Activated CD4-positive, alpha-beta T cell treated with anti-CD3 and anti-CD28 coated beads for 36 hours (primary cell): ENCODE data around the gene LTF. TPM values are rescaled to one million over a fixed set of nuclear protein-coding genes. Genes with fewer than 3 reads are reported as not detected.
"Not testable (repeated sequence)": the region's sequence is repeated elsewhere in the genome, so short reads cannot be mapped to it uniquely, and the experiment has no call there.

Experiments
- ATAC-seq: fragments of 200-7000 bp; cut with Tn5 transposase; one replicate; pipeline ENCODE4 v1.10.0; 2021; ENCODE audit warnings: mild to moderate bottlenecking, moderate library complexity
- CTCF ChIA-PET: fragments of 350-600 bp; sonication (Branson Sonifier 250); formaldehyde crosslinking; loops from one replicate; lab custom pipeline; 2021; ENCODE audit warnings: antibody characterized with exemption; lab: Charles Lee
- POLR2A ChIA-PET: fragments of 350-600 bp; sonication (Branson Sonifier 250); formaldehyde crosslinking; loops from one replicate; lab custom pipeline; 2021; ENCODE audit warnings: antibody characterized with exemption, inconsistent platforms; lab: Charles Lee
- DNase-seq: peaks from one replicate; pipeline ENCODE4 v3.0.0-alpha.2; 2020
- H3K27ac Mint-ChIP-seq: one replicate; pipeline ENCODE4 v1.8.0; 2021; ENCODE audit warnings: mixed read lengths
- H3K27me3 Mint-ChIP-seq: one replicate; pipeline ENCODE4 v1.8.0; 2021; ENCODE audit warnings: mixed read lengths
- H3K36me3 Mint-ChIP-seq: one replicate; pipeline ENCODE4 v1.8.0; 2021; ENCODE audit warnings: low read depth, mixed read lengths
- H3K4me1 Mint-ChIP-seq: one replicate; pipeline ENCODE4 v1.8.0; 2021; ENCODE audit warnings: mixed read lengths
- H3K4me3 Mint-ChIP-seq: one replicate; pipeline ENCODE4 v1.8.0; 2021; ENCODE audit warnings: mild to moderate bottlenecking, moderate library complexity, mixed read lengths
- H3K9me3 Mint-ChIP-seq: one replicate; pipeline ENCODE4 v1.8.0; 2021; ENCODE audit warnings: low read depth, mixed read lengths
- intact Hi-C, 2 experiments: fragments of 100-400 bp; cut with DNase I in 1 of 2; cut with micrococcal nuclease in 1 of 2; formaldehyde crosslinking; loops; one replicate each; pipeline versions ENCODE4 v1.14.2 to v1.15.1; 2022 to 2024; cut with DNase I, micrococcal nuclease
- total RNA-seq, 2 experiments: library from RNA; stranded (reverse); gene quantifications; one replicate each; pipeline ENCODE4 v1.2.3, GENCODE V29; 2021

Gene LTF
- total RNA-seq, 2 experiments from 2014 or later, result not detected

- ChIA-PET CTCF (interaction anchor here (1.4 kb wide), 1 partner anchor 26 kb away, joined by 3 read pairs; no protein-coding TSS in a partner anchor), POLR2A (no interaction called here)
- H3K27me3 Mint-ChIP-seq, result no peaks in the 10 kb centered on the region
- ATAC-seq, result no peak
- intact Hi-C loops, result no loop called here
- no peaks in the 10 kb centered on the region for H3K36me3 Mint-ChIP-seq
- no peak for DNase-seq
- no peaks in the 10 kb centered on the region for H3K9me3 Mint-ChIP-seq
- no peak overlapping the region for H3K27ac Mint-ChIP-seq
- no peaks in the 10 kb centered on the region for H3K4me1 Mint-ChIP-seq
- no peak overlapping the region for H3K4me3 Mint-ChIP-seq
Measured at GRCh38 chr3:46399557-46399956, 65.1 kb downstream of the LTF start.

DNA sequence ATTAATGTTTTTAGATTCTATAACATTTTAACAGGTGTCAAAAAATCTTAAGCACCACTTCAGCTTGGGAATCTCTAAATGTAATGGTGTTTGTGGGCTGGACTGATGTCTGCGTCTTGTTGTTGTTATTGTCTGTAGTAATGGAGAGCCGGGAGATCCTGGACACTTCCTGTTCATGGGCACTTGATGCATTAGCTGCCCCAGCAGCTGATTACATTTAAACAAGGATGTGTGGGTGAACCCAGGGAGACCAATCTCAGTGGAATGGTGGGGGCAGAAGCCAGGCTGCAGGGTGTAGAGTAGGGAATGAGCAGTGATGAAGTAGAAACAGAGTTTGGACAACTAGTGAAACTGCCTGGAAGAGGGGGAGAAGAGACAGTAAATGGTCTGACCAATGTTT, 65.6 kb downstream of the LTF start:
- ATAC-seq (no peak), DNase-seq (no peak)
- ChIA-PET POLR2A (no interaction called here), CTCF (interaction anchor here (1.4 to 1.9 kb wide), 2 partner anchors 21 to 25 kb away, joined by 3 to 6 read pairs; no protein-coding TSS in a partner anchor)
- Mint-ChIP-seq H3K9me3 (no peaks in the 10 kb centered on the region), H3K4me3 (no peak overlapping the region), H3K36me3 (no peaks in the 10 kb centered on the region), H3K4me1 (no peaks in the 10 kb centered on the region), H3K27me3 (no peaks in the 10 kb centered on the region), H3K27ac (no peak overlapping the region)
- intact Hi-C loops, result no loop called here

GRCh38 chr3:46398186-46398955, 66.3 kb downstream of the LTF start:
- Mint-ChIP-seq H3K27ac (no peak overlapping the region), H3K4me1 (no peaks in the 10 kb centered on the region), H3K9me3 (no peaks in the 10 kb centered on the region), H3K27me3 (peaks cover 2% of the 10 kb centered on the region), H3K4me3 (no peak overlapping the region), H3K36me3 (no peaks in the 10 kb centered on the region)
- ChIA-PET POLR2A (no interaction called here), CTCF (interaction anchor here (1.9 kb wide), 1 partner anchor 20 kb away, joined by 6 read pairs; no protein-coding TSS in a partner anchor)
- intact Hi-C loops, result no loop called here
- ATAC-seq, result no peak
- no peak for DNase-seq

- CTCF ChIA-PET, result interaction anchor here (1.9 kb wide), 1 partner anchor 19 kb away, joined by 6 read pairs; no protein-coding TSS in a partner anchor
Measured at GRCh38 chr3:46397111-46397510, 67.6 kb downstream of the LTF start.

GRCh38 chr3:46395766-46396530, 68.8 kb downstream of the LTF start:
- Mint-ChIP-seq H3K36me3 (no peaks in the 10 kb centered on the region), H3K4me3 (no peak overlapping the region), H3K27ac (no peak overlapping the region), H3K4me1 (no peaks in the 10 kb centered on the region), H3K27me3 (peaks cover 2% of the 10 kb centered on the region), H3K9me3 (no peaks in the 10 kb centered on the region)
- ChIA-PET POLR2A (no interaction called here), CTCF (interaction anchor here (0.6 kb wide), 1 partner anchor 198 kb away, joined by 3 read pairs; no protein-coding TSS in a partner anchor)
- intact Hi-C loops, result no loop called here
- DNase-seq (no peak), ATAC-seq (no peak)

More at GRCh38 chr3:46397111-46397510, 67.6 kb downstream of the LTF start:
- DNase-seq, result no peak
- POLR2A ChIA-PET, result no interaction called here
- ATAC-seq, result no peak
- Mint-ChIP-seq H3K4me1 (no peaks in the 10 kb centered on the region), H3K27me3 (peaks cover 2% of the 10 kb centered on the region), H3K36me3 (no peaks in the 10 kb centered on the region), H3K27ac (no peak overlapping the region), H3K4me3 (no peak overlapping the region), H3K9me3 (no peaks in the 10 kb centered on the region)
- intact Hi-C loops, result no loop called here

DNA sequence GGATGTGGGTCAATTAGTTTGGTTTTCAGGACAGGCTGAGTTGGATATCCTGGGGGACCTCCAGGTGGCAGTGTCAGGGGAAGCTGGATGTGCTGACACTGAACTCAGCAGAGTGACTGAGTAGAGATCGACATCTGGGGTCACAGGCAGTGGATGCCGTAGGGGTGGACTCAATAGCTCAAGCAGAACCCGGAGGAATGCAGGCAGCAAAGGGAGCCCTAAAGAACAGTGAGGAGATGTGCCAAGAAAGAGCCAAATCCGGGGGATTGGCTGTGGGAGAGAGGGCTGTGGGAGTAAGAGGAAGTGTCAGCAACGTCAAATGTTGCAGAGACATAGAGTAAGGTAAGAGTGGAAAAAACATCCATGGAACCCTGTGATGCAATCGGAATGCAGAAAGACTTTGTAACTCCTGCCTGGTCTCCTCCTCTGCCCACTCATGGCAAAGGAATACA, 69.5 kb downstream of the LTF start:
- H3K36me3 Mint-ChIP-seq, result no peaks in the 10 kb centered on the region
- no peaks in the 10 kb centered on the region for H3K4me1 Mint-ChIP-seq
- DNase-seq (no peak), ATAC-seq (no peak)
- H3K4me3 Mint-ChIP-seq, result no peak overlapping the region
- H3K27me3 Mint-ChIP-seq, result peaks cover 2% of the 10 kb centered on the region
- intact Hi-C loops, result no loop called here
- no peaks in the 10 kb centered on the region for H3K9me3 Mint-ChIP-seq
- ChIA-PET POLR2A (no interaction called here), CTCF (no interaction called here)
- H3K27ac Mint-ChIP-seq, result no peak overlapping the region

DNA sequence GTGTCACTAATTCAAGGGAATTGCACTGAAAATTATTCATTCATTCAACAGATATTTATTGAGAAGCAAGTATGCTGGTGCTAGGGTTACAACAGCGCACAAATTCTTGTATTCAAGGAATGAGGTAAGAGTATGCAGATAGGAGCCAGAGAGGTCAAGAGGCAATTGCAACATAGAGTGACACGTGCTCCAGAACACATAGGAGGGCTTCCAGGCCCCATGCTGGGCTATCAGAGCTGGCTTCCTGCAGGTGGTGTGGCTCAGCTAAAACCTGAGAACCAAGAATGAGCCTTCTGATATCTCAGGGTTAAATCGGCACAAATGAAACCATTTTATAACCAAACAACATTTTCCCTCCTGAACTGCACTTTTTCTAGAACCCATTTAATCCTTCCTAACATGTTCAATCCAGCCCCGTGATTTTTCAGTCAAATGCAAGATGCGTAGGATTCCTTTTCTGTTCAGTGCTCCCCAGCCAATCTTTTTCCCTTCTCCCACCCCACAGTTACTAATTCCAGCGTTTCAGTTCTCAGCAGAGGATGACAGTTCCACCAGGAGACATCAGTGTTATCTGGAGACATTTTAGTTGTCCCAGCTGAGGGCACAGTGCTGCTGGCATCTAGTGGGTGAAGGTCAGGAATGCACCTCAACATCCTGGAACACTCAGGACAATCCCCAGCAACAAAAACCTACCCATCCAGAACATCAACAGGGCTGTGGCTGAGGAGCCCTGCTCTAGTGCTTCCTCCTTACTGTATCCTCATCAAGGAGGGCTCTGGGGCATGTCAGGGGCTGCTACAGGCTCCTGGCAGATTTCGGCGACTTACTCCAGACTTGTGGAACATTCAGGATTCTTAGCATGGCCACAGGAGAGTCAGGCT, 70.9 kb downstream of the LTF start:
- intact Hi-C loops, result no loop called here
- POLR2A ChIA-PET, result no interaction called here

DNA sequence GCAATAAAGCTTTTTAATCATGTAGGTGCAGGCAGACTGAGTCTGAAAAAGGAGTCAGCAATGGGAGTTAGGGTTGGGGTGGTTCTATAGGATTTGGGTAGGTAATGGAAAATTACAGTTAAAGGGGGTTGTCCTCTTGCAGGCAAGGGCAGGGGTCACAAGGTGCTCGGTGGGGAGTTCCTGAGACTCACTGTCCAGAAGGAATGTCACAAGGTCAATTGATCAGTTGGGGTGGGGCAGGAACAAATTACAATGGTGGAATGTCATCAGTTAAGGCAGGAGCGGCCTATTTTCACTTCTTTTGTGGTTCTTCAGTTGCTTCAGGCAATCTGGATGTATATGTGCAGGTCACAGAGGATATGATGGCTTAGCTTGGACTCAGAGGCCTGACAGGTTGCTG, 71.7 kb downstream of the LTF start:
- H3K27ac Mint-ChIP-seq, result no peak overlapping the region
- ChIA-PET POLR2A (no interaction called here), CTCF (no interaction called here)
- no peaks in the 10 kb centered on the region for H3K36me3 Mint-ChIP-seq
- no peaks in the 10 kb centered on the region for H3K4me1 Mint-ChIP-seq
- H3K4me3 Mint-ChIP-seq, result no peak overlapping the region
- peaks cover 2% of the 10 kb centered on the region for H3K27me3 Mint-ChIP-seq
- DNase-seq, result no peak
- ATAC-seq, result no peak
- H3K9me3 Mint-ChIP-seq, result no peaks in the 10 kb centered on the region
- intact Hi-C loops, result no loop called here

More for the DNA sequence above, 70.9 kb downstream of the LTF start:
- no peaks in the 10 kb centered on the region for H3K9me3 Mint-ChIP-seq
- peaks cover 2% of the 10 kb centered on the region for H3K27me3 Mint-ChIP-seq
- no peak overlapping the region for H3K4me3 Mint-ChIP-seq
- no peaks in the 10 kb centered on the region for H3K4me1 Mint-ChIP-seq
- no peaks in the 10 kb centered on the region for H3K36me3 Mint-ChIP-seq
- no peak overlapping the region for H3K27ac Mint-ChIP-seq
- CTCF ChIA-PET, result interaction anchor here (0.8 kb wide), 1 partner anchor 201 kb away, joined by 3 read pairs; no protein-coding TSS in a partner anchor
- ATAC-seq (no peak), DNase-seq (no peak)

- DNase-seq, H3K4me3 Mint-ChIP-seq, H3K4me1 Mint-ChIP-seq, H3K9me3 Mint-ChIP-seq, POLR2A ChIA-PET, H3K27ac Mint-ChIP-seq, H3K27me3 Mint-ChIP-seq, H3K36me3 Mint-ChIP-seq, ATAC-seq, intact Hi-C loops: not testable (repeated sequence)
- CTCF ChIA-PET, result interaction anchor here (1.6 kb wide), 1 partner anchor 13 kb away, joined by 4 read pairs; no protein-coding TSS in a partner anchor
Measured at GRCh38 chr3:46391526-46391925, 73.2 kb downstream of the LTF start.

GRCh38 chr3:46389306-46389705, 75.4 kb downstream of the LTF start:
- ChIA-PET POLR2A (no interaction called here), CTCF (interaction anchor here (1.3 kb wide), 1 partner anchor 11 kb away, joined by 3 read pairs; no protein-coding TSS in a partner anchor)
- intact Hi-C loops, result no loop called here
- ATAC-seq, result no peak
- no peaks in the 10 kb centered on the region for H3K36me3 Mint-ChIP-seq
- H3K4me1 Mint-ChIP-seq, result no peaks in the 10 kb centered on the region
- no peak for DNase-seq
- no peak overlapping the region for H3K4me3 Mint-ChIP-seq
- H3K9me3 Mint-ChIP-seq, result no peaks in the 10 kb centered on the region
- peaks cover 4% of the 10 kb centered on the region for H3K27me3 Mint-ChIP-seq
- H3K27ac Mint-ChIP-seq, result no peak overlapping the region

GRCh38 chr3:46388847-46389246, 75.9 kb downstream of the LTF start:
- ATAC-seq, POLR2A ChIA-PET, H3K4me1 Mint-ChIP-seq, H3K27me3 Mint-ChIP-seq, H3K9me3 Mint-ChIP-seq, H3K27ac Mint-ChIP-seq, intact Hi-C loops, DNase-seq, H3K36me3 Mint-ChIP-seq, H3K4me3 Mint-ChIP-seq: not testable (repeated sequence)
- CTCF ChIA-PET, result interaction anchor here (1.3 kb wide), 1 partner anchor 11 kb away, joined by 3 read pairs; no protein-coding TSS in a partner anchor
